HepG2 (cell line): Measurements from ENCODE around the gene VARS1.

Experiments
- ELF1 ChIP-seq: sonication (generic); formaldehyde crosslinking; IDR thresholded peaks from 2 replicates; pipeline ENCODE4 v1.4.0; 2020; ENCODE audit warnings: missing genetic modification reagents
- HNF4A ChIP-seq: sonication (generic); formaldehyde crosslinking; IDR thresholded peaks from 2 replicates; pipeline ENCODE4 v1.4.0; 2020; ENCODE audit warnings: missing genetic modification reagents
- ISX ChIP-seq: sonication (generic); formaldehyde crosslinking; conservative IDR thresholded peaks from 2 replicates; pipeline ENCODE4 v1.5.0; 2020; ENCODE audit warnings: missing genetic modification reagents
- MEIS2 ChIP-seq: sonication (generic); formaldehyde crosslinking; IDR thresholded peaks from 2 replicates; pipeline ENCODE4 v1.9.0; 2021; ENCODE audit warnings: mild to moderate bottlenecking, missing genetic modification reagents
- PHF5A ChIP-seq: IDR thresholded peaks from one replicate; pipeline ENCODE4 v1.6.1; 2018; ENCODE audit warnings: low read depth, missing genetic modification reagents; ENCODE audit not compliant: unreplicated experiment
- POLR2A ChIP-seq, 2 experiments: IDR thresholded peaks; 2 replicates each; pipeline ENCODE4 v1.6.1; 2011; ENCODE audit warnings: low read depth in 2 of 2, low read length in 2 of 2, mild to moderate bottlenecking in 1 of 2, moderate library complexity in 1 of 2; ENCODE audit not compliant: insufficient read depth in 1 of 2
- SMARCE1 ChIP-seq: fragments of 450-650 bp; IDR thresholded peaks from 2 replicates; pipeline ENCODE4 v1.6.1; 2017; ENCODE audit warnings: borderline replicate concordance
- SP1 ChIP-seq, 2 experiments: fragments of 450-650 bp in 1 of 2; sonication (generic) in 1 of 2; formaldehyde crosslinking in 1 of 2; IDR thresholded peaks; 2 replicates each; pipeline versions ENCODE4 v1.4.0 to v1.6.1; 2016 to 2020; ENCODE audit warnings: missing genetic modification reagents in 1 of 2
- SRSF9 ChIP-seq: fragments of 200-400 bp; formaldehyde crosslinking; IDR thresholded peaks from 2 replicates; pipeline ENCODE4 v1.6.1; 2018; ENCODE audit warnings: borderline replicate concordance, mild to moderate bottlenecking, low read depth, low read length; ENCODE audit not compliant: insufficient read depth, poor library complexity, severe bottlenecking
- TF ChIP-seq, protein P1 (sequence below): IDR thresholded peaks from 2 replicates; pipeline ENCODE4 v1.6.1; 2016; ENCODE audit warnings: missing compliant biosample characterization, missing genetic modification reagents, borderline replicate concordance
- TF ChIP-seq, protein P2 (sequence below): IDR thresholded peaks from 2 replicates; pipeline ENCODE4 v1.6.1; 2016; ENCODE audit warnings: missing compliant biosample characterization, missing genetic modification reagents, borderline replicate concordance
- TF ChIP-seq, protein P3 (sequence below): sonication (generic); formaldehyde crosslinking; IDR thresholded peaks from 2 replicates; pipeline ENCODE4 v1.9.0; 2022; ENCODE audit warnings: missing genetic modification reagents, mild to moderate bottlenecking, borderline replicate concordance

DNA sequence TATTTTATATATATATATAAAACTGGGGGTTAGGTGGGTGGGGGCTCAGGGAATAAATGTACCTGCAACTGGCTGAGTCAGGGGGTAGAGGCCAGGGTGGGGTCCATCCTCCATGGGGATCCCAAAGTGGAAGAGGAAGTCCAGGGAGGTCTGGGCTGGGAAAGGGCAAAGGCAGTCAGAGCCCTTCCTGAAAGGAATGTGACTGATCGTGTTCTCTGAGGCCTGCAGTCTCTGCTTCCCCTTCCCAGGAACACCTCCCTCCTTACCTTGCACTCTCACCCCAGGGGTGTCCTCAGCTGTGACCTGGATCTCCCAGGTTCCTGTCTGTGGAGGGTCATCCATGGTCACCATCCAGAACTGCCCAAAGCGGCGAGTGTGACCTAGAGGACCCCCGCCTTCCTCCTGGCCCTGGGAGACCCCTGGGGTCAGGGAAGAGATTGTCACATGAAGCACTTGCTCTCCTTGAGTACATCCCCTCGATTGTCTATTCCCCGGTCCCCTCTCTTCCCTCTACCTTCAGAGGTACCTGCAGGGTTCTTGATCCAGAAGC lies 28.4 kb downstream of the VARS1 start:
- no peak for TF ChIP-seq POLR2A (IDR thresholded peaks at IDR 0.05; ENCODE audit: insufficient read depth in 1 of 2, low read depth in 2 of 2, low read length in 2 of 2)
- TF ChIP-seq ELF1: no peak
- TF ChIP-seq HNF4A (CRISPR knock-in tag): no peak
- no peak for TF ChIP-seq PHF5A (CRISPR knock-in tag)
- no peak for TF ChIP-seq ISX (CRISPR knock-in tag)
- TF ChIP-seq, protein P1, sequence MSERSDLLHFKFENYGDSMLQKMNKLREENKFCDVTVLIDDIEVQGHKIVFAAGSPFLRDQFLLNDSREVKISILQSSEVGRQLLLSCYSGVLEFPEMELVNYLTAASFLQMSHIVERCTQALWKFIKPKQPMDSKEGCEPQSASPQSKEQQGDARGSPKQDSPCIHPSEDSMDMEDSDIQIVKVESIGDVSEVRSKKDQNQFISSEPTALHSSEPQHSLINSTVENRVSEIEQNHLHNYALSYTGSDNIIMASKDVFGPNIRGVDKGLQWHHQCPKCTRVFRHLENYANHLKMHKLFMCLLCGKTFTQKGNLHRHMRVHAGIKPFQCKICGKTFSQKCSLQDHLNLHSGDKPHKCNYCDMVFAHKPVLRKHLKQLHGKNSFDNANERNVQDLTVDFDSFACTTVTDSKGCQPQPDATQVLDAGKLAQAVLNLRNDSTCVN: no peak
- TF ChIP-seq SP1 (IDR thresholded peaks at IDR 0.05): no peak
- TF ChIP-seq SP1 (CRISPR knock-in tag; IDR thresholded peaks at IDR 0.05): no peak
- TF ChIP-seq SRSF9: no peak
- TF ChIP-seq, protein P2, sequence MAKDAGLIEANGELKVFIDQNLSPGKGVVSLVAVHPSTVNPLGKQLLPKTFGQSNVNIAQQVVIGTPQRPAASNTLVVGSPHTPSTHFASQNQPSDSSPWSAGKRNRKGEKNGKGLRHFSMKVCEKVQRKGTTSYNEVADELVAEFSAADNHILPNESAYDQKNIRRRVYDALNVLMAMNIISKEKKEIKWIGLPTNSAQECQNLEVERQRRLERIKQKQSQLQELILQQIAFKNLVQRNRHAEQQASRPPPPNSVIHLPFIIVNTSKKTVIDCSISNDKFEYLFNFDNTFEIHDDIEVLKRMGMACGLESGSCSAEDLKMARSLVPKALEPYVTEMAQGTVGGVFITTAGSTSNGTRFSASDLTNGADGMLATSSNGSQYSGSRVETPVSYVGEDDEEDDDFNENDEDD (CRISPR knock-in tag): no peak
- TF ChIP-seq MEIS2 (CRISPR knock-in tag): no peak
- no peak for TF ChIP-seq SMARCE1
- TF ChIP-seq, protein P3, sequence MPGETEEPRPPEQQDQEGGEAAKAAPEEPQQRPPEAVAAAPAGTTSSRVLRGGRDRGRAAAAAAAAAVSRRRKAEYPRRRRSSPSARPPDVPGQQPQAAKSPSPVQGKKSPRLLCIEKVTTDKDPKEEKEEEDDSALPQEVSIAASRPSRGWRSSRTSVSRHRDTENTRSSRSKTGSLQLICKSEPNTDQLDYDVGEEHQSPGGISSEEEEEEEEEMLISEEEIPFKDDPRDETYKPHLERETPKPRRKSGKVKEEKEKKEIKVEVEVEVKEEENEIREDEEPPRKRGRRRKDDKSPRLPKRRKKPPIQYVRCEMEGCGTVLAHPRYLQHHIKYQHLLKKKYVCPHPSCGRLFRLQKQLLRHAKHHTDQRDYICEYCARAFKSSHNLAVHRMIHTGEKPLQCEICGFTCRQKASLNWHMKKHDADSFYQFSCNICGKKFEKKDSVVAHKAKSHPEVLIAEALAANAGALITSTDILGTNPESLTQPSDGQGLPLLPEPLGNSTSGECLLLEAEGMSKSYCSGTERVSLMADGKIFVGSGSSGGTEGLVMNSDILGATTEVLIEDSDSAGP: no peak
